Measurements from ENCODE around the gene RABGAP1L. TPM values are rescaled to one million over a fixed set of nuclear protein-coding genes. Genes with fewer than 3 reads are reported as not detected.

Gene RABGAP1L
- total RNA-seq, 2 experiments from 2014 or later: 98.1 to 158 TPM

DNA sequence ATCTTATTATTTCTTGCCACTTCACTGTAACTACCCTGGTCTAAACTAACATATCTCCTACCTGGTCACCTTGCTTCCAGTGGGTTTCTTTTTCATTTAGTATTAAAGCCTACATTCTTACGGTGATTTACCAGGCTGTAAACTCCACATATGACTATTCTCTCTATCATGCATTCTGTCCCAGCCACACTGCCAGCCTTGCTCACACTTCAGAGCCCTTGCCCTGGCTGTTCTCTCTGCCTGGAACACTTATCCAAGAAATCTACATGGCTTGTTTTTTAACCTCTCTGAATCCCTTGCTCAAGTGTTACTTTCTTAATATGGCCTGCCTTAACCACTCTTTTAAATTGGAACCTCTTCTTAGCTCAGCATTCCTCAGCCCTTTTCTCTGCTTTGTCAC, 501.2 kb downstream of the RABGAP1L start:
- H3K79me2 ChIP-seq (ENCODE audit: insufficient read depth, low read depth, low read length): no peaks in the 10 kb centered on the region
- intact Hi-C loops (cut with micrococcal nuclease; ENCODE audit: unreplicated experiment): no loop called here
- H3K27ac ChIP-seq (ENCODE audit: low read depth, low read length, poor library complexity, severe bottlenecking): no peak overlapping the region
- H3K4me1 ChIP-seq (ENCODE audit: insufficient read depth, low read length, poor library complexity, severe bottlenecking): no peaks in the 10 kb centered on the region
- CTCF ChIA-PET (ENCODE audit: unreplicated experiment): no interaction called here
- TF ChIP-seq EZH2phosphoT487 (IDR thresholded peaks at IDR 0.05; ENCODE audit: borderline replicate concordance, low read depth, low read length) (no peak), CTCF (conservative IDR thresholded peaks at IDR 0.05; ENCODE audit: low read length) (no peak)
- H4K20me1 ChIP-seq (ENCODE audit: insufficient read depth, low read length): no peaks in the 10 kb centered on the region
- DNase-seq (ENCODE audit: low spot score): no peak
- BruUV-seq (replicated peaks): no TSS peak
- H3K36me3 ChIP-seq (ENCODE audit: insufficient read depth, low read length): no peaks in the 10 kb centered on the region
- POLR2A ChIA-PET: no interaction called here
- H3K4me2 ChIP-seq (ENCODE audit: low read length): no peak overlapping the region
- H3K9me2 ChIP-seq (ENCODE audit: insufficient read depth, low read length): no peaks in the 10 kb centered on the region
- no peak overlapping the region for H2AFZ ChIP-seq (ENCODE audit: low read length)
- H3K9me3 ChIP-seq (ENCODE audit: low read length): no peaks in the 10 kb centered on the region
- no peak overlapping the region for H3K4me3 ChIP-seq (ENCODE audit: low read depth, low read length, poor library complexity, severe bottlenecking)

GRCh38 chr1:174663358-174663757, 504.0 kb downstream of the RABGAP1L start:
- intact Hi-C loops (cut with micrococcal nuclease; ENCODE audit: unreplicated experiment): no loop called here
- no peaks in the 10 kb centered on the region for H3K79me2 ChIP-seq (ENCODE audit: insufficient read depth, low read depth, low read length)
- no peak overlapping the region for H2AFZ ChIP-seq (ENCODE audit: low read length)
- H3K36me3 ChIP-seq (ENCODE audit: insufficient read depth, low read length): no peaks in the 10 kb centered on the region; the same call in 1 of the 2 replicates
- ChIA-PET CTCF (ENCODE audit: unreplicated experiment) (no interaction called here), POLR2A (no interaction called here)
- no peak for DNase-seq (ENCODE audit: low spot score)
- no TSS peak for BruUV-seq (replicated peaks)
- H3K9me3 ChIP-seq (ENCODE audit: low read length): no peaks in the 10 kb centered on the region
- no peak overlapping the region for H3K27ac ChIP-seq (ENCODE audit: low read depth, low read length, poor library complexity, severe bottlenecking)
- H3K4me1 ChIP-seq (ENCODE audit: insufficient read depth, low read length, poor library complexity, severe bottlenecking): no peaks in the 10 kb centered on the region
- no peaks in the 10 kb centered on the region for H3K9me2 ChIP-seq (ENCODE audit: insufficient read depth, low read length)
- no peak for TF ChIP-seq CTCF (conservative IDR thresholded peaks at IDR 0.05; ENCODE audit: low read length)
- TF ChIP-seq EZH2phosphoT487 (IDR thresholded peaks at IDR 0.05; ENCODE audit: borderline replicate concordance, low read depth, low read length): no peak
- no peak overlapping the region for H3K4me3 ChIP-seq (ENCODE audit: low read depth, low read length, poor library complexity, severe bottlenecking)
- H4K20me1 ChIP-seq (ENCODE audit: insufficient read depth, low read length): no peaks in the 10 kb centered on the region
- H3K4me2 ChIP-seq (ENCODE audit: low read length): no peak overlapping the region

DNA sequence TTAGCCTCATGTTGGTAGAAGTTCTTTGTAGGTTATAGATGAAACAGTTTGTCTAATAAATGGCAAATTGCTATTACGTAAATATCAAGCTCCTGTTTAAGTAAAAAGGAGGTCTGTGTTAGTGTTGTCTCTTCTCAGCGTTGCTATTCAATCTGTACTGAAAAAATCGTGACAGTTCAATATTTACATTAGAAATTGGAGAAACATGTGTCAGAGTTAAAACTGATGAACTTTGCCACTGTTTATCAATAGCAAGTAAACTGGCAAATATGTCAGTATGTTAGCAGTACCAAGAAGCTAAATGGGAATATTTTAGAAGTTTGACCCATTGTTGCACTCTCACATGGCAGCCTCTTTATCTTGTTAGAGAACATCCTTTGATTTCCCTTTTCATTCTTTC, 506.9 kb downstream of the RABGAP1L start:
- POLR2A ChIA-PET: interaction anchor here (0.7 kb wide), 1 partner anchor 462 kb away, joined by 3 read pairs; no protein-coding TSS in a partner anchor
- Histone ChIP-seq H3K4me2 (ENCODE audit: low read length) (no peak overlapping the region), H4K20me1 (ENCODE audit: insufficient read depth, low read length) (no peaks in the 10 kb centered on the region), H3K27ac (ENCODE audit: low read depth, low read length, poor library complexity, severe bottlenecking) (no peak overlapping the region), H3K4me1 (ENCODE audit: insufficient read depth, low read length, poor library complexity, severe bottlenecking) (no peaks in the 10 kb centered on the region), H3K79me2 (ENCODE audit: insufficient read depth, low read depth, low read length) (no peaks in the 10 kb centered on the region), H3K36me3 (ENCODE audit: insufficient read depth, low read length) (peaks cover 5% of the 10 kb centered on the region; the same call in 1 of the 2 replicates), H3K9me2 (ENCODE audit: insufficient read depth, low read length) (no peaks in the 10 kb centered on the region), H3K9me3 (ENCODE audit: low read length) (peaks cover 8% of the 10 kb centered on the region; the same call in 1 of the 2 replicates), H2AFZ (ENCODE audit: low read length) (no peak overlapping the region), H3K4me3 (ENCODE audit: low read depth, low read length, poor library complexity, severe bottlenecking) (no peak overlapping the region)
- CTCF ChIA-PET (ENCODE audit: unreplicated experiment): no interaction called here
- BruUV-seq (replicated peaks): no TSS peak
- TF ChIP-seq EZH2phosphoT487 (IDR thresholded peaks at IDR 0.05; ENCODE audit: borderline replicate concordance, low read depth, low read length) (no peak), CTCF (conservative IDR thresholded peaks at IDR 0.05; ENCODE audit: low read length) (no peak)
- intact Hi-C loops (cut with micrococcal nuclease; ENCODE audit: unreplicated experiment): no loop called here
- no peak for DNase-seq (ENCODE audit: low spot score)

All from OCI-LY7 (cell line).